GM23248 (cell line): ENCODE results near the gene KRTAP10-8.

Source experiments
- EZH2 ChIP-seq: fragments of 200-600 bp; sonication (generic); IDR thresholded peaks from 2 replicates; pipeline ENCODE4 v1.6.1; 2018; ENCODE audit warnings: antibody characterized with exemption, mild to moderate bottlenecking; ENCODE audit not compliant: insufficient read depth, poor library complexity, severe bottlenecking
- EZH2phosphoT487 ChIP-seq: fragments of 200-600 bp; sonication (generic); IDR thresholded peaks from 2 replicates; pipeline ENCODE4 v1.6.1; 2018; ENCODE audit warnings: antibody characterized with exemption, moderate library complexity, mild to moderate bottlenecking, low read depth; ENCODE audit not compliant: insufficient read depth

DNA sequence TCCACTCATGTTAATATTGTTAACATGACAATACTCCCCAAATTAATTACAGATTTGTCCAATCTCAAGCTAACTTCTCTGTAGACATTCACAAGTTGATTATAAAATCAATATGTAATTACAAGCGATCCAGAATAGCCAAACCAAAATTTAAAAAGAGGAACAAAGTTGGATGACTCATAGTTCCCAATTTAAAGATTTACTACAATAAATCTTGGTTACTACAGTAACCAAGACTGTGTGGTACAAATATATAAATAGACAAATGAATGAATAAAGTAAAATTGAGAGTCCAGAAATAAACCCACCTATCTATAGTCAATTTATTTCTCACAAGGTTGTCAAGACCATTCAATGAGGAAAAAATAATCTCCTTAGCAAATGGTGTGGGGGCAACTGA lies 45.5 kb upstream of the KRTAP10-8 start:
- TF ChIP-seq EZH2 (no peak), EZH2phosphoT487 (no peak)
